HEK293 (cell line): Measurements from ENCODE around the gene IFNL3.
A peak's percentile ranks its signal among the peaks of the same experiment; 100 is the strongest.
"Not testable (repeated sequence)": the region's sequence is repeated elsewhere in the genome, so short reads cannot be mapped to it uniquely, and the experiment has no call there.

ENCODE experiments used
- CTCF ChIA-PET: fragments of 350-600 bp; formaldehyde crosslinking; extraction: SDS; loops from one replicate; lab custom pipeline; 2021; ENCODE audit warnings: antibody characterized with exemption; lab: Yijun Ruan, JAX
- POLR2A ChIA-PET: fragments of 300-600 bp; formaldehyde crosslinking; extraction: SDS; loops from one replicate; lab custom pipeline; 2020; ENCODE audit warnings: antibody characterized with exemption, inconsistent platforms; lab: Yijun Ruan, JAX
- H3K27ac ChIP-seq: fragments of 200-500 bp; sonication (Bioruptor generic); 2 replicates; pipeline ENCODE4 v1.5.1; 2014; ENCODE audit warnings: low read depth, low read length, control low read depth, inconsistent platforms; ENCODE audit errors: extremely low read depth
- H3K36me3 ChIP-seq, 2 experiments: fragments of 200-500 bp in 1 of 2; sonication (Bioruptor generic) in 1 of 2; 1 replicate in 1 of 2; 2 replicates in 1 of 2; pipeline ENCODE4 v1.5.1; 2014 to 2017; ENCODE audit warnings: inconsistent platforms in 2 of 2, low read length in 2 of 2; ENCODE audit not compliant: control insufficient read depth in 2 of 2, insufficient read depth in 1 of 2
- H3K4me1 ChIP-seq: fragments of 200-500 bp; sonication (Bioruptor generic); 2 replicates; pipeline ENCODE4 v1.5.1; 2014; ENCODE audit warnings: mild to moderate bottlenecking, low read length, inconsistent platforms; ENCODE audit not compliant: control insufficient read depth, insufficient read depth
- H3K4me3 ChIP-seq: 2 replicates; pipeline ENCODE4 v1.5.1; 2011; ENCODE audit warnings: low read depth, mild to moderate bottlenecking, control low read depth, low read length, moderate library complexity
- H3K9me3 ChIP-seq: fragments of 200-500 bp; sonication (Bioruptor generic); 2 replicates; pipeline ENCODE4 v1.5.1; 2014; ENCODE audit warnings: low read depth, low read length, inconsistent platforms; ENCODE audit not compliant: control insufficient read depth, insufficient read depth
- GFI1B ChIP-seq: fragments of 450-650 bp; formaldehyde crosslinking; IDR thresholded peaks from 2 replicates; pipeline ENCODE4 v1.5.1; 2016; ENCODE audit warnings: missing biosample characterization, missing genetic modification characterization
- KLF1 ChIP-seq: fragments of 450-650 bp; formaldehyde crosslinking; IDR thresholded peaks from 2 replicates; pipeline ENCODE4 v1.5.1; 2016; ENCODE audit warnings: missing biosample characterization, missing genetic modification characterization
- SP7 ChIP-seq: fragments of 450-650 bp; formaldehyde crosslinking; IDR thresholded peaks from 2 replicates; pipeline ENCODE4 v1.5.1; 2016; ENCODE audit warnings: missing biosample characterization, missing genetic modification characterization
- ZBTB11 ChIP-seq: fragments of 450-650 bp; formaldehyde crosslinking; conservative IDR thresholded peaks from 2 replicates; pipeline ENCODE4 v1.5.1; 2016; ENCODE audit warnings: low read depth, missing biosample characterization, missing genetic modification characterization
- ZNF121 ChIP-seq: fragments of 450-650 bp; formaldehyde crosslinking; IDR thresholded peaks from 2 replicates; pipeline ENCODE4 v1.5.1; 2016; ENCODE audit warnings: missing biosample characterization, missing genetic modification characterization
- ZNF202 ChIP-seq: fragments of 450-650 bp; formaldehyde crosslinking; IDR thresholded peaks from 2 replicates; pipeline ENCODE4 v1.5.1; 2016; ENCODE audit warnings: missing biosample characterization, missing genetic modification characterization, borderline replicate concordance
- ZNF214 ChIP-seq: fragments of 450-650 bp; formaldehyde crosslinking; IDR thresholded peaks from 2 replicates; pipeline ENCODE4 v1.5.1; 2017; ENCODE audit warnings: missing biosample characterization, mild to moderate bottlenecking, missing genetic modification characterization, borderline replicate concordance
- ZNF26 ChIP-seq: fragments of 450-650 bp; formaldehyde crosslinking; IDR thresholded peaks from 2 replicates; pipeline ENCODE4 v1.5.1; 2016; ENCODE audit warnings: missing biosample characterization, missing genetic modification characterization
- ZNF280D ChIP-seq: fragments of 450-650 bp; formaldehyde crosslinking; IDR thresholded peaks from 2 replicates; pipeline ENCODE4 v1.5.1; 2016; ENCODE audit warnings: missing biosample characterization, missing genetic modification characterization
- ZNF501 ChIP-seq: fragments of 450-650 bp; formaldehyde crosslinking; IDR thresholded peaks from 2 replicates; pipeline ENCODE4 v1.5.1; 2016; ENCODE audit warnings: missing biosample characterization, missing genetic modification characterization
- ZNF544 ChIP-seq: fragments of 450-650 bp; formaldehyde crosslinking; IDR thresholded peaks from 2 replicates; pipeline ENCODE4 v1.5.0; 2017; ENCODE audit warnings: missing biosample characterization, missing genetic modification characterization
- ZNF555 ChIP-seq: fragments of 450-650 bp; formaldehyde crosslinking; conservative IDR thresholded peaks from 2 replicates; pipeline ENCODE4 v1.5.1; 2017; ENCODE audit warnings: missing biosample characterization, mild to moderate bottlenecking, missing genetic modification characterization, inconsistent platforms
- ZNF621 ChIP-seq: fragments of 450-650 bp; formaldehyde crosslinking; IDR thresholded peaks from 2 replicates; pipeline ENCODE4 v1.5.1; 2017; ENCODE audit warnings: missing biosample characterization, missing genetic modification characterization

The IFNL3 gene

GRCh38 chr19:39219108-39219507 is 25.7 kb downstream of the IFNL3 start:
- 0 out of 2 replicates have a peak, but pooled peaks have one; percentile 11 for TF ChIP-seq KLF1
- H3K27ac ChIP-seq, H3K9me3 ChIP-seq, POLR2A ChIA-PET, H3K4me3 ChIP-seq, H3K4me1 ChIP-seq, H3K36me3 ChIP-seq: not testable (repeated sequence)
- CTCF ChIA-PET = interaction anchor here (0.7 to 5.2 kb wide), 6 partner anchors 31 to 193 kb away, joined by 3 to 25 read pairs (median 3); no protein-coding TSS in a partner anchor

GRCh38 chr19:39218230-39219007 is 26.4 kb downstream of the IFNL3 start:
- TF ChIP-seq ZNF501 (tag by site-specific recombination) = no peak
- peak; percentile 83 for TF ChIP-seq ZNF26 (tag by site-specific recombination)
- TF ChIP-seq ZNF555 = no peak
- no peak for TF ChIP-seq ZNF280D
- TF ChIP-seq ZNF621 (tag by site-specific recombination) = 0 out of 2 replicates have a peak, but pooled peaks have one; percentile 31
- no peak for TF ChIP-seq ZNF544 (tag by site-specific recombination)
- TF ChIP-seq ZNF121 = peak; percentile 87
- no peak for TF ChIP-seq ZBTB11 (tag by site-specific recombination)
- TF ChIP-seq ZNF214 (tag by site-specific recombination) = no peak
- H3K9me3 ChIP-seq = peaks cover 2% of the 10 kb centered on the region; the same call in 1 of the 2 replicates
- CTCF ChIA-PET = interaction anchor here (0.6 to 5.2 kb wide), 8 partner anchors 32 to 1158 kb away, joined by 3 to 25 read pairs (median 3); no protein-coding TSS in a partner anchor
- no peaks in the 10 kb centered on the region for H3K4me1 ChIP-seq
- no peaks in the 10 kb centered on the region; a peak in 1 of 3 replicates for H3K36me3 ChIP-seq
- no peak overlapping the region for H3K4me3 ChIP-seq
- H3K27ac ChIP-seq = no peak overlapping the region
- POLR2A ChIA-PET = no interaction called here

GRCh38 chr19:39217094-39217493 is 27.7 kb downstream of the IFNL3 start:
- peaks cover 2% of the 10 kb centered on the region; the same call in 1 of the 2 replicates for H3K9me3 ChIP-seq
- no peak overlapping the region for H3K4me3 ChIP-seq
- H3K27ac ChIP-seq = no peak overlapping the region
- no peak for TF ChIP-seq SP7
- 0 out of 2 replicates have a peak, but pooled peaks have one; percentile 6 for TF ChIP-seq GFI1B (tag by site-specific recombination)
- no peak for TF ChIP-seq ZNF202 (tag by site-specific recombination)
- no peaks in the 10 kb centered on the region for H3K4me1 ChIP-seq
- ChIA-PET POLR2A (no interaction called here), CTCF (interaction anchor here (0.6 to 5.2 kb wide), 3 partner anchors 26 to 114 kb away, joined by 3 to 25 read pairs (median 3); no protein-coding TSS in a partner anchor)
- H3K36me3 ChIP-seq = no peaks in the 10 kb centered on the region; a peak in 1 of 3 replicates
